HCT116 (cell line): ENCODE results near the gene TTC9B. TPM values are rescaled to one million over a fixed set of nuclear protein-coding genes. Genes with fewer than 3 reads are reported as not detected.

Experiments used
- ATAC-seq: fragments of 200-7000 bp; cut with Tn5 transposase; 2 replicates; pipeline ENCODE4 v1.9.1; 2020; ENCODE audit warnings: mild to moderate bottlenecking, moderate library complexity
- BruUV-seq: library from RNA; stranded (reverse); fragments of 400-500 nt; replicated peaks from 2 replicates; lab custom pipeline; 2021; lab: Mats Ljungman, UMichigan
- CTCF ChIA-PET: fragments of 300-600 bp; sonication (Branson Sonifier 250); formaldehyde crosslinking; loops from one replicate; lab custom pipeline; 2021; ENCODE audit warnings: antibody characterized with exemption; lab: Charles Lee
- POLR2A ChIA-PET: fragments of 300-600, 350-600 bp; sonication (Branson Sonifier 250); formaldehyde crosslinking; loops from one replicate; lab custom pipeline; 2021; ENCODE audit warnings: antibody characterized with exemption; lab: Charles Lee
- RAD21 ChIA-PET, 2 experiments: fragments of 300-600 bp; sonication (Branson Sonifier 250); formaldehyde crosslinking; loops; one replicate each; lab custom pipeline; 2023; ENCODE audit warnings: low total read pairs in 2 of 2; ENCODE audit not compliant: uncharacterized antibody in 2 of 2, unreplicated experiment in 2 of 2, low non-redundant PET in 1 of 2; lab: Charles Lee
- DNase-seq: peaks from one replicate; pipeline ENCODE4 v3.0.0-alpha.2; 2010; ENCODE audit warnings: low read depth, low spot score
- H2AFZ ChIP-seq: fragments of 200-600 bp; shearing (Covaris generic), sonication (generic); 2 replicates; pipeline ENCODE4 v1.6.1; 2017; ENCODE audit warnings: low read depth, mixed run types, mixed read lengths, antibody characterized with exemption, low read length; ENCODE audit not compliant: poor library complexity, severe bottlenecking
- H3K27ac ChIP-seq: 2 replicates; pipeline ENCODE4 v1.5.1; 2012; ENCODE audit warnings: low read depth, low read length
- H3K27me3 ChIP-seq: fragments of 200-600 bp; sonication (generic); 2 replicates; pipeline ENCODE4 v1.6.1; 2016; ENCODE audit warnings: mixed run types, low read length, mixed read lengths; ENCODE audit not compliant: insufficient read depth
- H3K36me3 ChIP-seq, 2 experiments: fragments of 200-500 bp in 1 of 2; fragments of 200-600 bp in 1 of 2; sonication (Bioruptor generic) in 1 of 2; sonication (generic) in 1 of 2; 2 replicates each; pipeline versions ENCODE4 v1.5.1 to v1.6.1; 2014 to 2016; ENCODE audit warnings: low read length in 2 of 2, inconsistent platforms in 1 of 2, mixed read lengths in 1 of 2, mixed run types in 1 of 2; ENCODE audit not compliant: insufficient read depth in 2 of 2, control insufficient read depth in 1 of 2
- H3K4me1 ChIP-seq, 2 experiments: fragments of 200-600 bp in 1 of 2; sonication (generic) in 1 of 2; 2 replicates each; pipeline versions ENCODE4 v1.5.1 to v1.6.1; 2012 to 2017; ENCODE audit warnings: low read length in 2 of 2, inconsistent platforms in 1 of 2, mild to moderate bottlenecking in 1 of 2, mixed read lengths in 1 of 2, mixed run types in 1 of 2, moderate library complexity in 1 of 2; ENCODE audit not compliant: insufficient read depth in 2 of 2, control insufficient read depth in 1 of 2
- H3K4me2 ChIP-seq: fragments of 200-600 bp; sonication (generic); 2 replicates; pipeline ENCODE4 v1.6.1; 2017; ENCODE audit warnings: mixed run types, low read length, mixed read lengths
- H3K4me3 ChIP-seq, 2 experiments: fragments of 200-600 bp in 1 of 2; sonication (generic) in 1 of 2; replicated peaks in 1 of 2; 2 replicates each; pipeline ENCODE4 v1.5.1; 2011 to 2016; ENCODE audit warnings: low read length in 2 of 2, control low read depth in 1 of 2, low read depth in 1 of 2, mild to moderate bottlenecking in 1 of 2, mixed read lengths in 1 of 2, mixed run types in 1 of 2
- H3K79me2 ChIP-seq: fragments of 200-600 bp; sonication (generic); 2 replicates; pipeline ENCODE4 v1.6.1; 2017; ENCODE audit warnings: mild to moderate bottlenecking, mixed run types, low read length, moderate library complexity, mixed read lengths; ENCODE audit not compliant: insufficient read depth
- H3K9ac ChIP-seq: fragments of 200-600 bp; sonication (generic); 2 replicates; pipeline ENCODE4 v1.6.1; 2016; ENCODE audit warnings: low read length, mixed read lengths
- H3K9me2 ChIP-seq: fragments of 200-600 bp; sonication (generic), shearing (Covaris generic); 2 replicates; pipeline ENCODE4 v1.6.1; 2017; ENCODE audit warnings: mixed run types, mild to moderate bottlenecking, moderate library complexity; ENCODE audit not compliant: insufficient read depth
- H3K9me3 ChIP-seq, 2 experiments: fragments of 200-500 bp in 1 of 2; fragments of 200-600 bp in 1 of 2; sonication (Bioruptor generic) in 1 of 2; sonication (generic) in 1 of 2; 2 replicates each; pipeline ENCODE4 v1.6.1; 2014 to 2017; ENCODE audit warnings: low read length in 2 of 2, mixed read lengths in 2 of 2, inconsistent platforms in 1 of 2, low read depth in 1 of 2, mild to moderate bottlenecking in 1 of 2, mixed run types in 1 of 2, moderate library complexity in 1 of 2; ENCODE audit not compliant: control insufficient read depth in 1 of 2, insufficient read depth in 1 of 2
- H4K20me1 ChIP-seq: fragments of 200-600 bp; sonication (generic), shearing (Covaris generic); 2 replicates; pipeline ENCODE4 v1.6.1; 2017; ENCODE audit warnings: mixed run types, mild to moderate bottlenecking, moderate library complexity; ENCODE audit not compliant: insufficient read depth
- ATF3 ChIP-seq: IDR thresholded peaks from 2 replicates; pipeline ENCODE4 v1.6.1; 2012
- CBX3 ChIP-seq: IDR thresholded peaks from 2 replicates; pipeline ENCODE4 v1.6.1; 2012; ENCODE audit warnings: low read depth
- CTCF ChIP-seq, 3 experiments: fragments of 200-600 bp in 1 of 3; sonication (generic) in 1 of 3; IDR thresholded peaks in 2 of 3; conservative IDR thresholded peaks in 1 of 3; 2 replicates each; pipeline ENCODE4 v1.5.1; 2012 to 2017; ENCODE audit warnings: low read depth in 2 of 3, low read length in 2 of 3, antibody characterized with exemption in 1 of 3, borderline replicate concordance in 1 of 3, control low read depth in 1 of 3, mild to moderate bottlenecking in 1 of 3, mixed read lengths in 1 of 3, mixed run types in 1 of 3, moderate library complexity in 1 of 3; ENCODE audit not compliant: insufficient read depth in 1 of 3
- EGR1 ChIP-seq: IDR thresholded peaks from 2 replicates; pipeline ENCODE4 v1.6.1; 2012; ENCODE audit warnings: low read depth
- ELF1 ChIP-seq: IDR thresholded peaks from 2 replicates; pipeline ENCODE4 v1.6.1; 2012; ENCODE audit warnings: low read depth, borderline replicate concordance
- EZH2phosphoT487 ChIP-seq: fragments of 200-600 bp; IDR thresholded peaks from 2 replicates; pipeline ENCODE4 v1.6.1; 2018; ENCODE audit warnings: antibody characterized with exemption, borderline replicate concordance
- JUND ChIP-seq: IDR thresholded peaks from 2 replicates; pipeline ENCODE4 v1.6.1; 2012
- POLR2A ChIP-seq: IDR thresholded peaks from 2 replicates; pipeline ENCODE4 v1.7.0; 2011; ENCODE audit warnings: borderline replicate concordance; ENCODE audit not compliant: insufficient read depth, insufficient read length; ENCODE audit errors: extremely low read depth
- POLR2AphosphoS5 ChIP-seq: IDR thresholded peaks from 2 replicates; pipeline ENCODE4 v1.6.1; 2011; ENCODE audit warnings: mild to moderate bottlenecking, low read depth, low read length, moderate library complexity
- REST ChIP-seq: IDR thresholded peaks from 2 replicates; pipeline ENCODE4 v1.6.1; 2012; ENCODE audit warnings: low read depth
- SIN3A ChIP-seq: IDR thresholded peaks from 2 replicates; pipeline ENCODE4 v1.6.1; 2012; ENCODE audit warnings: low read depth
- SP1 ChIP-seq: IDR thresholded peaks from 2 replicates; pipeline ENCODE4 v1.6.1; 2012; ENCODE audit warnings: low read depth
- SRF ChIP-seq: IDR thresholded peaks from 2 replicates; pipeline ENCODE4 v1.6.1; 2012; ENCODE audit warnings: low read depth
- TCF7L2 ChIP-seq: IDR thresholded peaks from 2 replicates; pipeline ENCODE4 v1.7.0; 2011; ENCODE audit warnings: borderline replicate concordance, inconsistent platforms; ENCODE audit not compliant: insufficient read depth, insufficient read length; ENCODE audit errors: extremely low read depth
- YY1 ChIP-seq: IDR thresholded peaks from 2 replicates; pipeline ENCODE4 v1.6.1; 2011; ENCODE audit warnings: low read length, low read depth, moderate library complexity, mild to moderate bottlenecking; ENCODE audit not compliant: insufficient replicate concordance; ENCODE audit errors: extremely low read depth
- ZBTB33 ChIP-seq: IDR thresholded peaks from 2 replicates; pipeline ENCODE4 v1.6.1; 2011; ENCODE audit warnings: mild to moderate bottlenecking, low read length, moderate library complexity; ENCODE audit not compliant: insufficient replicate concordance; ENCODE audit errors: extremely low read depth
- ZFX ChIP-seq: fragments of 450-650 bp; IDR thresholded peaks from 2 replicates; pipeline ENCODE4 v1.6.1; 2017
- ZNF274 ChIP-seq: fragments of 200-500 bp; sonication (Bioruptor generic); IDR thresholded peaks from 2 replicates; pipeline ENCODE4 v1.6.1; 2014; ENCODE audit warnings: mild to moderate bottlenecking, low read depth, low read length, inconsistent platforms
- intact Hi-C: fragments of 100-400 bp; cut with micrococcal nuclease; formaldehyde crosslinking; loops from 2 replicates; pipeline ENCODE4 v1.10.0; 2022
- total RNA-seq: library from RNA; stranded (reverse); gene quantifications from one replicate; pipeline ENCODE4 v1.2.1, GENCODE V29; 2021; ENCODE audit not compliant: unreplicated experiment

Gene TTC9B
- total RNA-seq, 1 experiment from 2014 or later: 1.7 TPM

GRCh38 chr19:40234429-40235237 is 16.4 kb upstream of the TTC9B start:
- H3K9ac ChIP-seq: no peak overlapping the region
- ChIA-PET POLR2A (no interaction called here), CTCF (interaction anchor here (1.2 kb wide), 1 partner anchor 94 kb away, joined by 4 read pairs; no protein-coding TSS in a partner anchor), RAD21 (no interaction called here)
- H3K27ac ChIP-seq: no peak overlapping the region; the same call in 1 of the 2 replicates
- TF ChIP-seq ZNF274 (no peak), JUND (no peak), POLR2AphosphoS5 (no peak), EGR1 (no peak), SP1 (no peak), REST (no peak), CBX3 (no peak), TCF7L2 (no peak), POLR2A (no peak), ATF3 (no peak), EZH2phosphoT487 (no peak), ELF1 (no peak), ZFX (no peak), ZBTB33 (no peak), CTCF (IDR thresholded peaks at IDR 0.05 in 2 of 3, conservative IDR thresholded peaks at IDR 0.05 in 1 of 3; ENCODE audit: borderline replicate concordance in 1 of 3, insufficient read depth in 1 of 3, low read depth in 2 of 3, low read length in 2 of 3) (no peak), SIN3A (no peak), SRF (no peak), YY1 (no peak)
- peaks cover 26 to 38% of the 10 kb centered on the region in 2 experiments for H3K4me1 ChIP-seq
- no TSS peak for BruUV-seq
- intact Hi-C loops: no loop called here
- no peak overlapping the region for H3K4me3 ChIP-seq
- DNase-seq: no peak
- no peak overlapping the region for H3K4me2 ChIP-seq
- no peaks in the 10 kb centered on the region for H3K9me3 ChIP-seq
- H3K27me3 ChIP-seq: no peaks in the 10 kb centered on the region
- no peak overlapping the region for H2AFZ ChIP-seq
- H3K9me2 ChIP-seq: no peaks in the 10 kb centered on the region
- H3K36me3 ChIP-seq: peaks cover 2 to 6% of the 10 kb centered on the region in 2 experiments; a peak in 3 of 4 replicates
- no peaks in the 10 kb centered on the region for H3K79me2 ChIP-seq
- H4K20me1 ChIP-seq: no peaks in the 10 kb centered on the region
- no peak for ATAC-seq
